ENCODE measurements around the gene SLC22A23. TPM values are rescaled to one million over a fixed set of nuclear protein-coding genes. Genes with fewer than 3 reads are reported as not detected.

The SLC22A23 gene
- total and polyA plus RNA-seq, 2 experiments from 2014 or later, result 6.1 to 38.3 TPM

GRCh38 chr6:3383525-3383924 is 73.3 kb downstream of the SLC22A23 start:
- ATAC-seq (no peak), DNase-seq (ENCODE audit: low spot score) (no peak)
- no peak overlapping the region for H3K4me3 Mint-ChIP-seq

More at GRCh38 chr6:3383525-3383924, 73.3 kb downstream of the SLC22A23 start:
- Histone ChIP-seq H3K36me3 (ENCODE audit: insufficient read depth) (peaks cover 8% of the 10 kb centered on the region; the same call in 1 of the 2 replicates), H3F3A (replicated peaks; ENCODE audit: low read depth) (no peaks in the 10 kb centered on the region), H3K27ac (ENCODE audit: low read depth) (no peak overlapping the region), H3K27me3 (ENCODE audit: insufficient read depth) (no peaks in the 10 kb centered on the region), H3K4me2 (no peak overlapping the region), H3K9me2 (ENCODE audit: insufficient read depth) (no peaks in the 10 kb centered on the region), H3K4me3 (no peak overlapping the region), H4K20me1 (replicated peaks; ENCODE audit: insufficient read depth) (peaks cover 14% of the 10 kb centered on the region), H3K4me1 (ENCODE audit: insufficient read depth) (peaks cover 21% of the 10 kb centered on the region; the same call in 1 of the 2 replicates), H2AFZ (no peak overlapping the region), H3K79me2 (replicated peaks; ENCODE audit: insufficient read depth) (peaks cover 78% of the 10 kb centered on the region)
- peaks cover 59% of the 10 kb centered on the region for H3K4me1 Mint-ChIP-seq
- H3K9me3 Mint-ChIP-seq, result no peaks in the 10 kb centered on the region
- peaks cover 15% of the 10 kb centered on the region for H3K36me3 Mint-ChIP-seq (ENCODE audit: low read depth)
- H3K27me3 Mint-ChIP-seq (ENCODE audit: insufficient read depth, low read depth, poor library complexity), result peaks cover 2% of the 10 kb centered on the region
- TF ChIP-seq ZNF114 (CRISPR knock-in tag; IDR thresholded peaks at IDR 0.05) (no peak), STAT1 (IDR thresholded peaks at IDR 0.05; ENCODE audit: unreplicated experiment) (no peak), JUNB (IDR thresholded peaks at IDR 0.05; ENCODE audit: unreplicated experiment) (no peak), POLR2AphosphoS5 (IDR thresholded peaks at IDR 0.05; ENCODE audit: low read depth) (no peak), EZH2 (IDR thresholded peaks at IDR 0.05; ENCODE audit: low read depth, unreplicated experiment) (no peak), CTCF (conservative IDR thresholded peaks at IDR 0.05; ENCODE audit: low read depth in 2 of 2) (no peak), ZNF462 (CRISPR knock-in tag; IDR thresholded peaks at IDR 0.05) (no peak), CREB1 (CRISPR knock-in tag; IDR thresholded peaks at IDR 0.05; ENCODE audit: low read depth) (no peak), ZNF331 (CRISPR knock-in tag; IDR thresholded peaks at IDR 0.05; ENCODE audit: low read depth) (no peak), EZH2phosphoT487 (IDR thresholded peaks at IDR 0.05; ENCODE audit: unreplicated experiment) (no peak), NANOG (IDR thresholded peaks at IDR 0.05; ENCODE audit: borderline replicate concordance) (no peak)
- TF ChIP-seq, protein P1, sequence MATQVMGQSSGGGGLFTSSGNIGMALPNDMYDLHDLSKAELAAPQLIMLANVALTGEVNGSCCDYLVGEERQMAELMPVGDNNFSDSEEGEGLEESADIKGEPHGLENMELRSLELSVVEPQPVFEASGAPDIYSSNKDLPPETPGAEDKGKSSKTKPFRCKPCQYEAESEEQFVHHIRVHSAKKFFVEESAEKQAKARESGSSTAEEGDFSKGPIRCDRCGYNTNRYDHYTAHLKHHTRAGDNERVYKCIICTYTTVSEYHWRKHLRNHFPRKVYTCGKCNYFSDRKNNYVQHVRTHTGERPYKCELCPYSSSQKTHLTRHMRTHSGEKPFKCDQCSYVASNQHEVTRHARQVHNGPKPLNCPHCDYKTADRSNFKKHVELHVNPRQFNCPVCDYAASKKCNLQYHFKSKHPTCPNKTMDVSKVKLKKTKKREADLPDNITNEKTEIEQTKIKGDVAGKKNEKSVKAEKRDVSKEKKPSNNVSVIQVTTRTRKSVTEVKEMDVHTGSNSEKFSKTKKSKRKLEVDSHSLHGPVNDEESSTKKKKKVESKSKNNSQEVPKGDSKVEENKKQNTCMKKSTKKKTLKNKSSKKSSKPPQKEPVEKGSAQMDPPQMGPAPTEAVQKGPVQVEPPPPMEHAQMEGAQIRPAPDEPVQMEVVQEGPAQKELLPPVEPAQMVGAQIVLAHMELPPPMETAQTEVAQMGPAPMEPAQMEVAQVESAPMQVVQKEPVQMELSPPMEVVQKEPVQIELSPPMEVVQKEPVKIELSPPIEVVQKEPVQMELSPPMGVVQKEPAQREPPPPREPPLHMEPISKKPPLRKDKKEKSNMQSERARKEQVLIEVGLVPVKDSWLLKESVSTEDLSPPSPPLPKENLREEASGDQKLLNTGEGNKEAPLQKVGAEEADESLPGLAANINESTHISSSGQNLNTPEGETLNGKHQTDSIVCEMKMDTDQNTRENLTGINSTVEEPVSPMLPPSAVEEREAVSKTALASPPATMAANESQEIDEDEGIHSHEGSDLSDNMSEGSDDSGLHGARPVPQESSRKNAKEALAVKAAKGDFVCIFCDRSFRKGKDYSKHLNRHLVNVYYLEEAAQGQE (IDR thresholded peaks at IDR 0.05; ENCODE audit: unreplicated experiment), result no peak
- TF ChIP-seq, protein P2, sequence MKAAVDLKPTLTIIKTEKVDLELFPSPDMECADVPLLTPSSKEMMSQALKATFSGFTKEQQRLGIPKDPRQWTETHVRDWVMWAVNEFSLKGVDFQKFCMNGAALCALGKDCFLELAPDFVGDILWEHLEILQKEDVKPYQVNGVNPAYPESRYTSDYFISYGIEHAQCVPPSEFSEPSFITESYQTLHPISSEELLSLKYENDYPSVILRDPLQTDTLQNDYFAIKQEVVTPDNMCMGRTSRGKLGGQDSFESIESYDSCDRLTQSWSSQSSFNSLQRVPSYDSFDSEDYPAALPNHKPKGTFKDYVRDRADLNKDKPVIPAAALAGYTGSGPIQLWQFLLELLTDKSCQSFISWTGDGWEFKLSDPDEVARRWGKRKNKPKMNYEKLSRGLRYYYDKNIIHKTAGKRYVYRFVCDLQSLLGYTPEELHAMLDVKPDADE (IDR thresholded peaks at IDR 0.05), result no peak
- no peak overlapping the region for H3K27ac Mint-ChIP-seq
